Measurements from ENCODE around the gene MIOX.

- no peak for TF ChIP-seq CTCF (conservative IDR thresholded peaks at IDR 0.05)
- TF ChIP-seq EZH2 (IDR thresholded peaks at IDR 0.05; ENCODE audit: low read depth): no peak
These were observed 23.3 kb upstream of the MIOX start for GRCh38 chr22:50463188-50463900.

Data from PC-9 (cell line).